ENCODE data around the gene RASGRF1. TPM values are rescaled to one million over a fixed set of nuclear protein-coding genes. Genes with fewer than 3 reads are reported as not detected.

The RASGRF1 gene
- total and polyA plus RNA-seq, 2 experiments from 2014 or later: 0.05 to 0.24 TPM

GRCh38 chr15:78917888-78918287 lies 172.7 kb downstream of the RASGRF1 start (continued):
- TF ChIP-seq ZNF462 (CRISPR knock-in tag; IDR thresholded peaks at IDR 0.05) (no peak), EZH2phosphoT487 (IDR thresholded peaks at IDR 0.05; ENCODE audit: unreplicated experiment) (no peak), ZNF331 (CRISPR knock-in tag; IDR thresholded peaks at IDR 0.05; ENCODE audit: low read depth) (no peak), ZNF114 (CRISPR knock-in tag; IDR thresholded peaks at IDR 0.05) (no peak)

- Histone ChIP-seq H3K79me2 (replicated peaks; ENCODE audit: insufficient read depth) (peaks cover 16% of the 10 kb centered on the region; the same call in 1 of the 2 replicates), H3K36me3 (ENCODE audit: insufficient read depth) (peaks cover 8% of the 10 kb centered on the region), H3K4me1 (ENCODE audit: insufficient read depth) (no peaks in the 10 kb centered on the region), H3K4me2 (no peak overlapping the region), H4K20me1 (replicated peaks; ENCODE audit: insufficient read depth) (peaks cover 13% of the 10 kb centered on the region; the same call in 1 of the 2 replicates), H3K9me2 (ENCODE audit: insufficient read depth) (no peaks in the 10 kb centered on the region), H3K27me3 (ENCODE audit: insufficient read depth) (no peaks in the 10 kb centered on the region), H2AFZ (no peak overlapping the region), H3K4me3 (no peak overlapping the region), H3F3A (replicated peaks; ENCODE audit: low read depth) (no peaks in the 10 kb centered on the region), H3K27ac (ENCODE audit: low read depth) (0 out of 2 replicates have a peak overlapping the region, but pooled peaks have one; percentile 45)
- H3K36me3 Mint-ChIP-seq (ENCODE audit: low read depth): peaks cover 38% of the 10 kb centered on the region
- no peak for DNase-seq (ENCODE audit: low spot score)
- H3K4me1 Mint-ChIP-seq: peaks cover 5% of the 10 kb centered on the region; the same call in 1 of the 3 replicates
- H3K27me3 Mint-ChIP-seq (ENCODE audit: insufficient read depth, low read depth, poor library complexity): peaks cover 3% of the 10 kb centered on the region
- H3K9me3 Mint-ChIP-seq: no peaks in the 10 kb centered on the region
- no peak for ATAC-seq
- H3K4me3 Mint-ChIP-seq: no peak overlapping the region
- no peak overlapping the region for H3K27ac Mint-ChIP-seq
- TF ChIP-seq REST (IDR thresholded peaks at IDR 0.05; ENCODE audit: unreplicated experiment) (no peak), EZH2 (IDR thresholded peaks at IDR 0.05; ENCODE audit: low read depth, unreplicated experiment) (no peak), ZNF462 (CRISPR knock-in tag; IDR thresholded peaks at IDR 0.05) (no peak)
Observed at GRCh38 chr15:78916088-78916487, 174.5 kb downstream of the RASGRF1 start.

Measured in GM23338 (cell line).